ENCODE results near the gene AHCTF1. TPM values are rescaled to one million over a fixed set of nuclear protein-coding genes. Genes with fewer than 3 reads are reported as not detected.

AHCTF1 gene
- total and polyA plus RNA-seq, 10 of the 15 experiments (the other 5 are each of a cell fraction or from before 2014, with no cell fraction given): 3.4 to 45.5 (median 17.8) TPM

- TF ChIP-seq NRF1 (conservative IDR thresholded peaks at IDR 0.05; ENCODE audit: low read depth, low read length): no peak
- 0 out of 2 replicates have a peak, but pooled peaks have one; percentile 57 for TF ChIP-seq JUND (IDR thresholded peaks at IDR 0.05; ENCODE audit: low read depth, low read length)
- TF ChIP-seq MLLT1 (IDR thresholded peaks at IDR 0.05): no peak
- no peak for TF ChIP-seq FOS (IDR thresholded peaks at IDR 0.05; ENCODE audit: borderline replicate concordance, extremely low read depth, insufficient read length)
- peak; percentile 17; the same call in 1 of the 2 replicates for TF ChIP-seq ZNF687 (IDR thresholded peaks at IDR 0.05)
- no peak for TF ChIP-seq YBX1 (IDR thresholded peaks at IDR 0.05)
- TF ChIP-seq ATF2 (IDR thresholded peaks at IDR 0.05; ENCODE audit: low read length): no peak
- peak; percentile 88 for TF ChIP-seq JUNB (IDR thresholded peaks at IDR 0.05)
These were observed 56.4 kb downstream of the AHCTF1 start (continued) for GRCh38 chr1:246875041-246876026.
